HepG2 (cell line): ENCODE measurements around the gene LTC4S. TPM values are rescaled to one million over a fixed set of nuclear protein-coding genes. Genes with fewer than 3 reads are reported as not detected.

ENCODE experiments used
- BORCS8-MEF2B ChIP-seq: sonication (generic); formaldehyde crosslinking; IDR thresholded peaks from 2 replicates; pipeline ENCODE4 v1.8.0; 2022; ENCODE audit warnings: mild to moderate bottlenecking, missing genetic modification reagents
- HNF1B ChIP-seq: sonication (generic); formaldehyde crosslinking; IDR thresholded peaks from 2 replicates; pipeline ENCODE4 v1.5.1; 2020; ENCODE audit warnings: mild to moderate bottlenecking, moderate library complexity, missing genetic modification reagents
- KDM5A ChIP-seq: fragments of 200-600 bp; sonication (generic); IDR thresholded peaks from 2 replicates; pipeline ENCODE4 v1.7.0; 2018; ENCODE audit warnings: antibody characterized with exemption, mild to moderate bottlenecking, low read length, borderline replicate concordance
- PTBP1 ChIP-seq: fragments of 200-400 bp; formaldehyde crosslinking; IDR thresholded peaks from 2 replicates; pipeline ENCODE4 v1.6.1; 2018; ENCODE audit warnings: low read length, low read depth; ENCODE audit not compliant: poor library complexity, severe bottlenecking
- RBM22 ChIP-seq: fragments of 200-400 bp; formaldehyde crosslinking; optimal IDR thresholded peaks from 2 replicates; pipeline ENCODE3; 2017; ENCODE audit warnings: mild to moderate bottlenecking, low read length, moderate library complexity
- SIN3A ChIP-seq: IDR thresholded peaks from 2 replicates; pipeline ENCODE4 v1.6.1; 2011; ENCODE audit warnings: low read depth, mild to moderate bottlenecking, control low read depth, low read length, borderline replicate concordance
- TBX3 ChIP-seq: fragments of 450-650 bp; IDR thresholded peaks from 2 replicates; pipeline ENCODE4 v1.6.1; 2017; ENCODE audit warnings: antibody characterized with exemption, mild to moderate bottlenecking, inconsistent platforms, borderline replicate concordance
- TOPORS ChIP-seq: sonication (generic); formaldehyde crosslinking; IDR thresholded peaks from 2 replicates; pipeline ENCODE4 v1.8.0; 2023; ENCODE audit warnings: mild to moderate bottlenecking, missing genetic modification reagents
- ZBTB21 ChIP-seq: sonication (generic); formaldehyde crosslinking; IDR thresholded peaks from 2 replicates; pipeline ENCODE4 v1.4.0; 2020; ENCODE audit warnings: missing genetic modification reagents
- ZBTB8A ChIP-seq: sonication (generic); formaldehyde crosslinking; IDR thresholded peaks from 2 replicates; pipeline ENCODE4 v1.4.0; 2020; ENCODE audit warnings: mild to moderate bottlenecking, low read depth, missing genetic modification reagents, borderline replicate concordance
- ZFP90 ChIP-seq: sonication (generic); formaldehyde crosslinking; IDR thresholded peaks from 2 replicates; pipeline ENCODE4 v1.8.0; 2022; ENCODE audit warnings: missing genetic modification reagents, mild to moderate bottlenecking, inconsistent platforms, borderline replicate concordance
- ZMAT3 ChIP-seq: sonication (generic); formaldehyde crosslinking; conservative IDR thresholded peaks from 2 replicates; pipeline ENCODE4 v1.7.0; 2021; ENCODE audit warnings: missing genetic modification reagents
- ZMYM2 ChIP-seq: sonication (generic); formaldehyde crosslinking; IDR thresholded peaks from 2 replicates; pipeline ENCODE4 v1.8.0; 2022; ENCODE audit warnings: mild to moderate bottlenecking, missing genetic modification reagents
- ZNF367 ChIP-seq: sonication (generic); formaldehyde crosslinking; IDR thresholded peaks from 2 replicates; pipeline ENCODE4 v1.4.0; 2020; ENCODE audit warnings: missing genetic modification reagents, borderline replicate concordance
- ZNF496 ChIP-seq: sonication (generic); formaldehyde crosslinking; IDR thresholded peaks from 2 replicates; pipeline ENCODE4 v1.8.1; 2023; ENCODE audit warnings: mild to moderate bottlenecking, moderate library complexity, missing genetic modification reagents; ENCODE audit not compliant: insufficient replicate concordance
- ZNF574 ChIP-seq: sonication (generic); formaldehyde crosslinking; IDR thresholded peaks from 2 replicates; pipeline ENCODE4 v1.4.0; 2020; ENCODE audit warnings: missing genetic modification reagents
- polyA plus RNA-seq, 8 experiments: library from polyadenylated mRNA; depleted of rRNA in 3 of 8; stranded (reverse) in 7 of 8; unstranded in 1 of 8; fragments of >200 nt; fragmentation: Illumina TruSeq in 4 of 8; extraction: Trizol in 4 of 8; gene quantifications; 2 replicates each; pipeline versions ENCODE4 v1.2.1 to v1.2.3, GENCODE V29; 2011 to 2016; ENCODE audit warnings: low read depth in 4 of 8, missing spikeins in 1 of 8, mixed read lengths in 1 of 8; ENCODE audit not compliant: insufficient read depth in 1 of 8
- total RNA-seq, 5 experiments: library from RNA; depleted of rRNA; stranded (reverse); fragments of >200 nt; fragmentation: Illumina TruSeq; extraction: Trizol; gene quantifications; 2 replicates each; pipeline ENCODE4 v1.2.3, GENCODE V29; 2016; ENCODE audit warnings: low read depth in 1 of 5
- TF ChIP-seq, protein P1 (sequence below): sonication (generic); formaldehyde crosslinking; IDR thresholded peaks from 2 replicates; pipeline ENCODE4 v1.8.1; 2023; ENCODE audit warnings: mild to moderate bottlenecking, missing genetic modification reagents
- TF ChIP-seq, protein P2 (sequence below): sonication (generic); formaldehyde crosslinking; IDR thresholded peaks from 2 replicates; pipeline ENCODE4 v1.8.1; 2023; ENCODE audit warnings: mild to moderate bottlenecking, moderate library complexity, missing genetic modification reagents
- TF ChIP-seq, protein P3 (sequence below): sonication (generic); formaldehyde crosslinking; conservative IDR thresholded peaks from 2 replicates; pipeline ENCODE4 v1.8.1; 2023; ENCODE audit warnings: missing genetic modification reagents

The LTC4S gene
- total and polyA plus RNA-seq, 2 of the 13 experiments (the other 11 are each of a cell fraction or from before 2014, with no cell fraction given) = 0.35 TPM; not detected in 1

DNA sequence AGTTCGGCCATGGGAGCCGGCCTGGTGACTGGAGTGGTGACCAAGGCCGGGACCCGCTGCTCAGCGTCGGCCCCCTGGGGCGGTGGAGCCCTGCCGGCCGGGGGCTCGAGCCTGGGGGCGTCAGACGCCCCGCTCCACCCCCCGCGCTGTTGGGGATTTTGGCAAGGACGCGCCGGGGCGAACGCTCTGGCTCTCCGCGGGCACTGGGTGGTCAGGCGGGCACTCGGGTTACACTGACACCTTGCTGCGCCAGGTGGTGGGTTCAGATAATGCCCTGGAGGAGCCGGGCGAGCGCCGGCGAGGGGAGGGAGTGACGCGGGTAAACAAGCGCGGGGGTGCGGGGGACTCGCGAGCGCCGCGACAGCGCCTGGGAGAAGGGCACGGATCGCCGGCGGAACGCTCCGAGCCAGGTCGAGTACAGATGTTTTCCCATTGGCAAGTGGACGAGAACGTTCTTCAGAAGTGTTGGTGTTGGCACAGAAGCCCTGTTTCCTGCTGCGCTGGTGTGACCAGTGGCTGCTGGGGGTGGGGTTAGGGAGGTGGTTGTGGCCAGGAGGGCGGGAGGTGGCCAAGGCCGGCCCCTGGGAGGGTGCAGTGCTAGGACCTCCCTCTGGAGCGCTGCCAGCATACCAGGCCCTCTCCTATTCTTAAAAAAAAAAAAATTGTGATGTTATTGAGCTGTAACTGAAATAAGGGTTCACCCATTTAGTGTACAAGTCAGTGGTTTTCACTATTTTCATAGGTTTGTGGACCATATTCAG is 27.7 kb downstream of the LTC4S start (continued):
- TF ChIP-seq, protein P1, sequence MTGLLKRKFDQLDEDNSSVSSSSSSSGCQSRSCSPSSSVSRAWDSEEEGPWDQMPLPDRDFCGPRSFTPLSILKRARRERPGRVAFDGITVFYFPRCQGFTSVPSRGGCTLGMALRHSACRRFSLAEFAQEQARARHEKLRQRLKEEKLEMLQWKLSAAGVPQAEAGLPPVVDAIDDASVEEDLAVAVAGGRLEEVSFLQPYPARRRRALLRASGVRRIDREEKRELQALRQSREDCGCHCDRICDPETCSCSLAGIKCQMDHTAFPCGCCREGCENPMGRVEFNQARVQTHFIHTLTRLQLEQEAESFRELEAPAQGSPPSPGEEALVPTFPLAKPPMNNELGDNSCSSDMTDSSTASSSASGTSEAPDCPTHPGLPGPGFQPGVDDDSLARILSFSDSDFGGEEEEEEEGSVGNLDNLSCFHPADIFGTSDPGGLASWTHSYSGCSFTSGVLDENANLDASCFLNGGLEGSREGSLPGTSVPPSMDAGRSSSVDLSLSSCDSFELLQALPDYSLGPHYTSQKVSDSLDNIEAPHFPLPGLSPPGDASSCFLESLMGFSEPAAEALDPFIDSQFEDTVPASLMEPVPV (CRISPR knock-in tag) = no peak
- TF ChIP-seq ZBTB21 (CRISPR knock-in tag) (no peak), KDM5A (peak; percentile 64; the same call in 1 of the 2 replicates), ZNF367 (CRISPR knock-in tag) (no peak), HNF1B (CRISPR knock-in tag) (peak; percentile 54; the same call in 1 of the 2 replicates), ZMYM2 (no peak), TBX3 (peak; percentile 12; the same call in 1 of the 2 replicates), SIN3A (0 out of 2 replicates have a peak, but pooled peaks have one; percentile 34), ZBTB8A (CRISPR knock-in tag) (no peak), TOPORS (CRISPR knock-in tag) (0 out of 2 replicates have a peak, but pooled peaks have one; percentile 16), ZNF574 (peak; percentile 58; the same call in 1 of the 2 replicates), ZFP90 (CRISPR knock-in tag) (0 out of 2 replicates have a peak, but pooled peaks have one; percentile 56), ZMAT3 (CRISPR knock-in tag) (0 out of 2 replicates have a peak, but pooled peaks have one; percentile 40), RBM22 (peak; percentile 68), ZNF496 (no peak), BORCS8-MEF2B (CRISPR knock-in tag) (no peak), PTBP1 (no peak)
- TF ChIP-seq, protein P2, sequence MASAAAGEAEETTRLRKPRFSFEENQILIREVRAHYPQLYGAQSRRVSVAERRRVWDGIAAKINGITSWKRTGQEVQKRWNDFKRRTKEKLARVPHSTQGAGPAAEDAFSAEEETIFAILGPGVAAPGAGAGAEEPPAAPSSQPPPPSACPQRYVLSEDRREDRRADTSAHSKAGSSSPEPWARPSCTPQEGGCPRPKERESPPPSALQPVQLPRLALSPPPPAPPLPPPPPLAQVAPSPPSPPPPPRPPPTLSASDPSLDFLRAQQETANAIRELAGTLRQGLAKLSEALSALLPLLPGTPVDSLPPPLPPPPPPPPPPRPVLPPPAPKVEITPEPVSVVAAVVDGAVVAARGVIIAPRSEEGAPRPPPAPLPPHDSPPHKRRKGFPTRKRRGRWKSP (CRISPR knock-in tag) = no peak; the same call in 1 of the 2 replicates
- TF ChIP-seq, protein P3, sequence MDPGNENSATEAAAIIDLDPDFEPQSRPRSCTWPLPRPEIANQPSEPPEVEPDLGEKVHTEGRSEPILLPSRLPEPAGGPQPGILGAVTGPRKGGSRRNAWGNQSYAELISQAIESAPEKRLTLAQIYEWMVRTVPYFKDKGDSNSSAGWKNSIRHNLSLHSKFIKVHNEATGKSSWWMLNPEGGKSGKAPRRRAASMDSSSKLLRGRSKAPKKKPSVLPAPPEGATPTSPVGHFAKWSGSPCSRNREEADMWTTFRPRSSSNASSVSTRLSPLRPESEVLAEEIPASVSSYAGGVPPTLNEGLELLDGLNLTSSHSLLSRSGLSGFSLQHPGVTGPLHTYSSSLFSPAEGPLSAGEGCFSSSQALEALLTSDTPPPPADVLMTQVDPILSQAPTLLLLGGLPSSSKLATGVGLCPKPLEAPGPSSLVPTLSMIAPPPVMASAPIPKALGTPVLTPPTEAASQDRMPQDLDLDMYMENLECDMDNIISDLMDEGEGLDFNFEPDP (CRISPR knock-in tag) = 0 out of 2 replicates have a peak, but pooled peaks have one; percentile 96
